ENCODE data around the gene SETD2. TPM values are rescaled to one million over a fixed set of nuclear protein-coding genes. Genes with fewer than 3 reads are reported as not detected.

The SETD2 gene
- total and polyA plus RNA-seq, 2 experiments from 2014 or later: 16.7 to 45.2 TPM

GRCh38 chr3:47152578-47152977 is 11.3 kb downstream of the SETD2 start (continued):
- TF ChIP-seq REST (IDR thresholded peaks at IDR 0.05; ENCODE audit: unreplicated experiment): no peak
- no peak for TF ChIP-seq NANOG (IDR thresholded peaks at IDR 0.05; ENCODE audit: borderline replicate concordance)
- no peak for TF ChIP-seq EZH2phosphoT487 (IDR thresholded peaks at IDR 0.05; ENCODE audit: unreplicated experiment)
- TF ChIP-seq STAT1 (IDR thresholded peaks at IDR 0.05; ENCODE audit: unreplicated experiment): no peak

GRCh38 chr3:47151836-47152235 is 12.1 kb downstream of the SETD2 start:
- H3K27me3 Mint-ChIP-seq (ENCODE audit: insufficient read depth, low read depth, poor library complexity): peaks cover 2% of the 10 kb centered on the region
- Histone ChIP-seq H3K4me2 (no peak overlapping the region), H3K36me3 (ENCODE audit: insufficient read depth) (no peaks in the 10 kb centered on the region), H3K27me3 (ENCODE audit: insufficient read depth) (no peaks in the 10 kb centered on the region), H3K27ac (ENCODE audit: low read depth) (no peak overlapping the region), H3K9me2 (ENCODE audit: insufficient read depth) (no peaks in the 10 kb centered on the region), H3K4me3 (no peak overlapping the region), H3F3A (replicated peaks; ENCODE audit: low read depth) (peaks cover 2% of the 10 kb centered on the region; the same call in 1 of the 2 replicates), H2AFZ (no peak overlapping the region), H3K4me1 (ENCODE audit: insufficient read depth) (peaks cover 43% of the 10 kb centered on the region), H4K20me1 (replicated peaks; ENCODE audit: insufficient read depth) (peaks cover 25% of the 10 kb centered on the region; the same call in 1 of the 2 replicates), H3K79me2 (replicated peaks; ENCODE audit: insufficient read depth) (peaks cover 100% of the 10 kb centered on the region)
- TF ChIP-seq POLR2AphosphoS5 (IDR thresholded peaks at IDR 0.05; ENCODE audit: low read depth) (no peak), EZH2phosphoT487 (IDR thresholded peaks at IDR 0.05; ENCODE audit: unreplicated experiment) (no peak), ZNF462 (CRISPR knock-in tag; IDR thresholded peaks at IDR 0.05) (no peak), ZNF114 (CRISPR knock-in tag; IDR thresholded peaks at IDR 0.05) (no peak), REST (IDR thresholded peaks at IDR 0.05; ENCODE audit: unreplicated experiment) (no peak), JUNB (IDR thresholded peaks at IDR 0.05; ENCODE audit: unreplicated experiment) (no peak), STAT1 (IDR thresholded peaks at IDR 0.05; ENCODE audit: unreplicated experiment) (no peak), ZNF331 (CRISPR knock-in tag; IDR thresholded peaks at IDR 0.05; ENCODE audit: low read depth) (no peak)
- no peak for DNase-seq (ENCODE audit: low spot score)
- H3K4me1 Mint-ChIP-seq: peaks cover 26% of the 10 kb centered on the region
- H3K36me3 Mint-ChIP-seq (ENCODE audit: low read depth): peaks cover 5% of the 10 kb centered on the region; the same call in 2 of the 3 replicates
- ATAC-seq: no peak
- H3K9me3 Mint-ChIP-seq: no peaks in the 10 kb centered on the region
- no peak overlapping the region for H3K4me3 Mint-ChIP-seq
- no peak overlapping the region for H3K27ac Mint-ChIP-seq

All from GM23338 (cell line).